Measurements from ENCODE around the gene SURF1. TPM values are rescaled to one million over a fixed set of nuclear protein-coding genes. Genes with fewer than 3 reads are reported as not detected.

Gene SURF1
- total RNA-seq, 1 experiment from 2014 or later = 71.7 TPM

DNA sequence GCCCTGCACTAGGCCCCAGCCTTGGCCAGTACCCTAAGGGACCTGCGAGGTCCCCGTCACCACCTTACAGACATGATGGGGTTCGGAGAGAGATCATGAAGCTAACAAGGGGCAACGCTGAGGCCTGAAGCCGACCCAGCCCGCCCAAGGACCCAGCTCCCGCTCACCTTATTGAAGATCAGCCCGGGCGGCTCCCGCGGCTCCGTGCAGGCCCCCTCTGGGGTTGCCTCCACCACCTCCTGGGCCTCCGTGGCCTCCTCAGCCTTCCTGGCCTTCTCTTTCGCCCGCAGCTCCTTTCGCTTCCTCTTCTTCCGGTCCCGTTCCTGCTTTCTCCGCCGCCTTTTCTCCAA, 23.9 kb downstream of the SURF1 start:
- H3K79me2 ChIP-seq (ENCODE audit: insufficient read depth, low read length) = peaks cover 44% of the 10 kb centered on the region
- ChIA-PET CTCF (interaction anchor here (2.1 kb wide), 1 partner anchor 147 kb away, joined by 7 read pairs; no protein-coding TSS in a partner anchor), POLR2A (no interaction called here), RAD21 (ENCODE audit: low non-redundant PET in 1 of 2, low total read pairs in 2 of 2, uncharacterized antibody in 2 of 2, unreplicated experiment in 2 of 2) (no interaction called here)
- H3K4me3 ChIP-seq (replicated peaks in 1 of 2; ENCODE audit: low read depth in 1 of 2, low read length in 2 of 2) = no peak overlapping the region
- no peak for TF ChIP-seq ZFX (IDR thresholded peaks at IDR 0.05)
- TF ChIP-seq SIN3A (IDR thresholded peaks at IDR 0.05; ENCODE audit: low read depth) = no peak
- TF ChIP-seq EZH2phosphoT487 (IDR thresholded peaks at IDR 0.05; ENCODE audit: borderline replicate concordance) = no peak
- TF ChIP-seq EZH2 (IDR thresholded peaks at IDR 0.05) = no peak
- TF ChIP-seq SRF (IDR thresholded peaks at IDR 0.05; ENCODE audit: low read depth) = no peak
- no peak for TF ChIP-seq FOSL1 (IDR thresholded peaks at IDR 0.05; ENCODE audit: low read depth)
- TF ChIP-seq POLR2AphosphoS5 (IDR thresholded peaks at IDR 0.05; ENCODE audit: low read depth, low read length) = no peak
- TF ChIP-seq YY1 (IDR thresholded peaks at IDR 0.05; ENCODE audit: extremely low read depth, insufficient replicate concordance, low read depth, low read length) = no peak
- TF ChIP-seq, protein P1, sequence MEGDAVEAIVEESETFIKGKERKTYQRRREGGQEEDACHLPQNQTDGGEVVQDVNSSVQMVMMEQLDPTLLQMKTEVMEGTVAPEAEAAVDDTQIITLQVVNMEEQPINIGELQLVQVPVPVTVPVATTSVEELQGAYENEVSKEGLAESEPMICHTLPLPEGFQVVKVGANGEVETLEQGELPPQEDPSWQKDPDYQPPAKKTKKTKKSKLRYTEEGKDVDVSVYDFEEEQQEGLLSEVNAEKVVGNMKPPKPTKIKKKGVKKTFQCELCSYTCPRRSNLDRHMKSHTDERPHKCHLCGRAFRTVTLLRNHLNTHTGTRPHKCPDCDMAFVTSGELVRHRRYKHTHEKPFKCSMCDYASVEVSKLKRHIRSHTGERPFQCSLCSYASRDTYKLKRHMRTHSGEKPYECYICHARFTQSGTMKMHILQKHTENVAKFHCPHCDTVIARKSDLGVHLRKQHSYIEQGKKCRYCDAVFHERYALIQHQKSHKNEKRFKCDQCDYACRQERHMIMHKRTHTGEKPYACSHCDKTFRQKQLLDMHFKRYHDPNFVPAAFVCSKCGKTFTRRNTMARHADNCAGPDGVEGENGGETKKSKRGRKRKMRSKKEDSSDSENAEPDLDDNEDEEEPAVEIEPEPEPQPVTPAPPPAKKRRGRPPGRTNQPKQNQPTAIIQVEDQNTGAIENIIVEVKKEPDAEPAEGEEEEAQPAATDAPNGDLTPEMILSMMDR (IDR thresholded peaks at IDR 0.05 in 2 of 3, conservative IDR thresholded peaks at IDR 0.05 in 1 of 3; ENCODE audit: borderline replicate concordance in 1 of 3, insufficient read depth in 1 of 3, low read depth in 2 of 3, low read length in 2 of 3) = no peak
- no peak for TF ChIP-seq EGR1 (IDR thresholded peaks at IDR 0.05; ENCODE audit: low read depth)
- TF ChIP-seq CEBPB (IDR thresholded peaks at IDR 0.05; ENCODE audit: low read depth) = no peak
- TF ChIP-seq ELF1 (IDR thresholded peaks at IDR 0.05; ENCODE audit: borderline replicate concordance, low read depth) = no peak
- TF ChIP-seq SP1 (IDR thresholded peaks at IDR 0.05; ENCODE audit: low read depth) = no peak
- TF ChIP-seq, protein P2, sequence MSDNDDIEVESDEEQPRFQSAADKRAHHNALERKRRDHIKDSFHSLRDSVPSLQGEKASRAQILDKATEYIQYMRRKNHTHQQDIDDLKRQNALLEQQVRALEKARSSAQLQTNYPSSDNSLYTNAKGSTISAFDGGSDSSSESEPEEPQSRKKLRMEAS (IDR thresholded peaks at IDR 0.05) = no peak
- TF ChIP-seq TCF7L2 (IDR thresholded peaks at IDR 0.05; ENCODE audit: borderline replicate concordance, extremely low read depth, insufficient read depth, insufficient read length) = no peak
- TF ChIP-seq, protein P3, sequence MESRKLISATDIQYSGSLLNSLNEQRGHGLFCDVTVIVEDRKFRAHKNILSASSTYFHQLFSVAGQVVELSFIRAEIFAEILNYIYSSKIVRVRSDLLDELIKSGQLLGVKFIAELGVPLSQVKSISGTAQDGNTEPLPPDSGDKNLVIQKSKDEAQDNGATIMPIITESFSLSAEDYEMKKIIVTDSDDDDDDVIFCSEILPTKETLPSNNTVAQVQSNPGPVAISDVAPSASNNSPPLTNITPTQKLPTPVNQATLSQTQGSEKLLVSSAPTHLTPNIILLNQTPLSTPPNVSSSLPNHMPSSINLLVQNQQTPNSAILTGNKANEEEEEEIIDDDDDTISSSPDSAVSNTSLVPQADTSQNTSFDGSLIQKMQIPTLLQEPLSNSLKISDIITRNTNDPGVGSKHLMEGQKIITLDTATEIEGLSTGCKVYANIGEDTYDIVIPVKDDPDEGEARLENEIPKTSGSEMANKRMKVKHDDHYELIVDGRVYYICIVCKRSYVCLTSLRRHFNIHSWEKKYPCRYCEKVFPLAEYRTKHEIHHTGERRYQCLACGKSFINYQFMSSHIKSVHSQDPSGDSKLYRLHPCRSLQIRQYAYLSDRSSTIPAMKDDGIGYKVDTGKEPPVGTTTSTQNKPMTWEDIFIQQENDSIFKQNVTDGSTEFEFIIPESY (IDR thresholded peaks at IDR 0.05; ENCODE audit: extremely low read depth, insufficient replicate concordance, low read length) = no peak
- no peak for TF ChIP-seq ZNF274 (IDR thresholded peaks at IDR 0.05; ENCODE audit: low read depth, low read length)
- no peak for TF ChIP-seq POLR2A (IDR thresholded peaks at IDR 0.05; ENCODE audit: borderline replicate concordance, extremely low read depth, insufficient read depth, insufficient read length)
- H3K27ac ChIP-seq (ENCODE audit: low read depth, low read length) = no peak overlapping the region
- DNase-seq (ENCODE audit: low read depth, low spot score) (no peak), ATAC-seq (no peak)
- no peaks in the 10 kb centered on the region for H3K9me2 ChIP-seq (ENCODE audit: insufficient read depth)
- H4K20me1 ChIP-seq (ENCODE audit: insufficient read depth) = no peaks in the 10 kb centered on the region; the same call in 1 of the 2 replicates
- H3K4me1 ChIP-seq (ENCODE audit: control insufficient read depth in 1 of 2, insufficient read depth in 2 of 2, low read length in 2 of 2) = peaks cover 12 to 32% of the 10 kb centered on the region in 2 experiments
- no peak overlapping the region for H3K9ac ChIP-seq (ENCODE audit: low read length)
- no peaks in the 10 kb centered on the region for H3K27me3 ChIP-seq (ENCODE audit: insufficient read depth, low read length)
- H2AFZ ChIP-seq (ENCODE audit: low read depth, low read length, poor library complexity, severe bottlenecking) = no peak overlapping the region
- BruUV-seq (replicated peaks) = no TSS peak
- intact Hi-C loops (cut with micrococcal nuclease) = no loop called here
- H3K36me3 ChIP-seq (ENCODE audit: control insufficient read depth in 1 of 2, insufficient read depth in 2 of 2, low read length in 2 of 2) = peaks cover 34 to 42% of the 10 kb centered on the region in 2 experiments; a peak in 3 of 4 replicates
- no peaks in the 10 kb centered on the region for H3K9me3 ChIP-seq (ENCODE audit: control insufficient read depth in 1 of 2, insufficient read depth in 1 of 2, low read depth in 1 of 2, low read length in 2 of 2)
- no peak overlapping the region for H3K4me2 ChIP-seq (ENCODE audit: low read length)

Data from HCT116 (cell line).